Tibial artery (tissue), 4 donors: ENCODE measurements around the gene BHLHA15.

Experiments used
- DNase-seq, 2 donors: peaks; one replicate each; pipeline ENCODE4 v3.0.0-alpha.2; 2019
- H3K27ac ChIP-seq, 2 donors: fragments of 200-600 bp; sonication (generic) in 1 of 2; 1 replicate in 1 of 2; 2 replicates in 1 of 2; pipeline ENCODE4 v1.5.1; 2018 to 2019; ENCODE audit warnings: mild to moderate bottlenecking in 1 of 2
- H3K27me3 ChIP-seq, 2 donors: fragments of 200-600 bp; sonication (generic) in 1 of 2; one replicate each; pipeline versions ENCODE4 v1.5.1 to v1.6.0; 2016 to 2019
- H3K36me3 ChIP-seq, 3 donors: fragments of 200-600 bp; sonication (generic) in 2 of 3; one replicate each; pipeline ENCODE4 v1.5.1; 2016 to 2019; ENCODE audit warnings: mild to moderate bottlenecking in 2 of 3
- H3K4me1 ChIP-seq, 4 donors: fragments of 200-600 bp; sonication (generic) in 2 of 4; 1 replicate in 3 of 4; 2 replicates in 1 of 4; pipeline ENCODE4 v1.5.1; 2016 to 2019
- H3K4me3 ChIP-seq, 2 donors: fragments of 200-600 bp; sonication (generic) in 1 of 2; 1 replicate in 1 of 2; 2 replicates in 1 of 2; pipeline ENCODE4 v1.5.1; 2018 to 2019; ENCODE audit warnings: mild to moderate bottlenecking in 2 of 2
- H3K9me3 ChIP-seq, 3 donors: fragments of 200-600 bp; sonication (generic) in 1 of 3; one replicate each; pipeline ENCODE4 v1.5.1; 2016 to 2019
- CTCF ChIP-seq, 2 experiments: fragments of 200-600 bp in 1 of 2; fragments of 450-650 bp in 1 of 2; IDR thresholded peaks; one replicate each; pipeline ENCODE4 v1.5.1; 2017 to 2019; ENCODE audit warnings: antibody characterized with exemption in 2 of 2, mild to moderate bottlenecking in 1 of 2, moderate library complexity in 1 of 2
- intact Hi-C: fragments of 100-400 bp; cut with DNase I; formaldehyde crosslinking; loops from one replicate; pipeline ENCODE4 v1.15.0; 2023; ENCODE audit warnings: low total_unique reads

BHLHA15 gene

GRCh38 chr7:98209166-98209920 is 1.9 kb upstream of the BHLHA15 start:
- DNase-seq: peak in 1 of 2 donors; percentile 58
- Histone ChIP-seq H3K27ac (no peak overlapping the region), H3K4me1 (peaks cover 0 to 21% (median 12%) of the 10 kb centered on the region in 4 donors), H3K4me3 (no peak overlapping the region), H3K27me3 (peaks cover 0 to 22% of the 10 kb centered on the region in 2 donors), H3K36me3 (peaks cover 16 to 30% (median 22%) of the 10 kb centered on the region in 3 donors), H3K9me3 (no peaks in the 10 kb centered on the region)
- intact Hi-C loops: no loop called here
- no peak for TF ChIP-seq CTCF (IDR thresholded peaks at IDR 0.05)

DNA sequence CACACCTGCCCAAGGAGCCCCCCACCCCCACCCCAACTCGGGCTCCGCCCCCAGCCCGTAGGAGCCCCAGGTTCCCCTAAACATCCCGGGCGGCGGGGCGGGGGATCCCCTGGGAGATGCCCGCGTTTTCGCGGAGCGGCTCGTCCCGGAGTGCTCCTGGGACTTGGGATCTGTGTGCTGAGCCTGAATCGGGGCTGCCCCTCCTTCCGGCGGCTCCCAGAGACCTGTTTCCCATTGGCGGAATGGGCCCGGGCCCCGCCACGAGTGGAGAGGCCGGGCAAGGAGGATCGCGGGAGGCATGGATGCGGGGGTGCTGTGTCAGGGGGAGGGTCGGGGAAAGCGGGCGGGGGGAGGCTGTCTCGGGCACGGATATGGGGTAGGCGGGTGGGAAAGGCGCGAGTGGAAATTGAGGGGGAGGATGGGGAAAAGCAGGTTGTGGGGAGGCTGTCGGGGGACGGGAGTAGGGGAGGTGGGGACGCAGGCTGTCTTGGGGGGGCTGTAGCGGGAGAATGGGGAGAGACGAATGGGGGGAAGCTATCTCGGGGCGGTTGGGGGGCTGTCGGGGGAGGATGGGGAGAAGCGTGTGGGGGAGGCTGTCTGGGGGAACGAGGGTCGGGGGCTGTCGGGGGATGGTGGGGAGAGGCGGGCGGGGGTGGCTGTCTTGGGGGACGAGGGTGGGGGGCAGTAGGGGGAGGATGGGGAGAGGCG is 572 bp upstream of the BHLHA15 start:
- no peak overlapping the region for H3K27ac ChIP-seq
- H3K9me3 ChIP-seq: no peaks in the 10 kb centered on the region
- H3K4me3 ChIP-seq: peak overlapping the region; percentile 38 to 41
- peaks cover 0 to 22% of the 10 kb centered on the region in 2 donors for H3K27me3 ChIP-seq
- DNase-seq: peak; percentile 15 to 66
- H3K4me1 ChIP-seq: peaks cover 0 to 21% (median 12%) of the 10 kb centered on the region in 4 donors
- peaks cover 12 to 20% (median 14%) of the 10 kb centered on the region in 3 donors for H3K36me3 ChIP-seq
- no peak for TF ChIP-seq CTCF (IDR thresholded peaks at IDR 0.05)
- intact Hi-C loops: no loop called here

DNA sequence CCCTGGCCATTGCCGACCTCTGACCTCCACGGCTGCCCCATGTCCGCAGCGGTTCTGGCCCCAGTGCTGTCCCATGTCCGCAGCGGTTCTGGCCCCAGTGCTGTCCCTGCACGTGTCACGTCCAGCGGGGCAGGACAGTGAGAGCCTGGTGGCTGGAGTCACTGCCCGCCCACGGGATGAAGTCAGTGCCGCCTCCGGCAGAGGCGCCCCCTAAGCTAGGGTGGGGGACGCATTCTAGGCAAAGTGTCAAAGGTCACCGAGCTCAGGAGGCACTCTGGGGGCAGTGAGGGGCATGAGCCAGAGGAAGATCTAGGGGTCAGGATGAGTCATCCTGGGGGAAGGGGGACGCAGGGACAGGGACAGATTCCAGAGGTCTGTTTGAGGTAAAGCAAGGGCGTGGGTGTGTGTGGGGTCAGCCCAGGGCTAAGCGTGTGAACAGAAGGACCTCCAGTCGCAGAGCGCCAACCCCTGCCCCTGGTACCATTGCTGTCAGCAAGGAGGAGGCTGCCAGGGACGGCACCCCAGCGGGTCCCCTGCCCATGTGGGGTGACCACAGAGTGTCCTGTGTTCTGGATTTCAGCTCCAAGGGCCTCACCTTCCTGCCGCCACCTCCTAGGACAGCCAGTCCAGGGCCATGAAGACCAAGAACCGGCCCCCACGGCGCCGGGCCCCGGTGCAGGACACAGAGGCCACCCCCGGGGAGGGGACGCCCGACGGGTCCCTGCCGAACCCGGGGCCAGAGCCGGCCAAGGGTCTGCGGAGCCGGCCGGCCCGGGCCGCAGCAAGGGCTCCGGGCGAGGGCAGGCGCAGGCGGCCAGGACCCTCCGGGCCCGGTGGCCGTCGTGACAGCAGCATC is 665 bp downstream of the BHLHA15 start:
- Histone ChIP-seq H3K9me3 (no peaks in the 10 kb centered on the region), H3K27ac (no peak overlapping the region), H3K36me3 (peaks cover 4 to 20% (median 7%) of the 10 kb centered on the region in 3 donors), H3K4me3 (peak overlapping the region in 1 of 2 donors; percentile 41), H3K4me1 (peaks cover 0 to 21% (median 12%) of the 10 kb centered on the region in 4 donors), H3K27me3 (peaks cover 0 to 22% of the 10 kb centered on the region in 2 donors)
- TF ChIP-seq CTCF (IDR thresholded peaks at IDR 0.05): no peak
- intact Hi-C loops: no loop called here
- DNase-seq: peak; percentile 17 to 64

DNA sequence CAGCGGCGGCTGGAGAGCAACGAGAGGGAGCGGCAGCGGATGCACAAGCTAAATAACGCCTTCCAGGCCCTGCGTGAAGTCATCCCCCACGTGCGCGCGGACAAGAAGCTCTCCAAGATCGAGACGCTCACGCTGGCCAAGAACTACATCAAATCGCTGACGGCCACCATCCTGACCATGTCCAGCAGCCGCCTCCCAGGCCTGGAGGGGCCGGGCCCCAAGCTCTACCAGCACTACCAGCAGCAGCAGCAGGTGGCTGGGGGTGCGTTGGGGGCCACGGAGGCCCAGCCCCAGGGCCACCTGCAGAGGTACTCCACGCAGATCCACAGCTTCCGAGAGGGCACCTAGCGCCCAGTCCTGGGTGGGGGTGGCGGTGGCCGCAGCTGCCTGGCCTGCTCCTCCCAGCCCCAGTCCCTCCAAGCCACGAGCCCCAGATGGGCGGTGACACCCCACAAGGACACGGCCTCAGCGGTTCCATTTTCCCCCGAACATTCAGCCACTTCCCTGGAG is 1.3 kb downstream of the BHLHA15 start:
- no peak for TF ChIP-seq CTCF (IDR thresholded peaks at IDR 0.05)
- peaks cover 0 to 22% of the 10 kb centered on the region in 2 donors for H3K27me3 ChIP-seq
- intact Hi-C loops: no loop called here
- peak; percentile 18 to 61 for DNase-seq
- H3K36me3 ChIP-seq: peaks cover 8 to 22% (median 9%) of the 10 kb centered on the region in 3 donors
- no peak overlapping the region for H3K27ac ChIP-seq
- H3K4me1 ChIP-seq: peaks cover 0 to 21% (median 12%) of the 10 kb centered on the region in 4 donors
- no peaks in the 10 kb centered on the region for H3K9me3 ChIP-seq
- no peak overlapping the region for H3K4me3 ChIP-seq

GRCh38 chr7:98213296-98213887 is 2.2 kb downstream of the BHLHA15 start:
- Histone ChIP-seq H3K27me3 (peaks cover 0 to 22% of the 10 kb centered on the region in 2 donors), H3K4me1 (peaks cover 0 to 21% (median 12%) of the 10 kb centered on the region in 4 donors), H3K36me3 (peaks cover 8 to 30% (median 11%) of the 10 kb centered on the region in 3 donors), H3K27ac (no peak overlapping the region), H3K4me3 (no peak overlapping the region), H3K9me3 (no peaks in the 10 kb centered on the region)
- intact Hi-C loops: no loop called here
- no peak for TF ChIP-seq CTCF (IDR thresholded peaks at IDR 0.05)
- peak; percentile 12 to 38 for DNase-seq
